Muscle layer of duodenum (tissue), 2 donors: ENCODE data around the gene CCDC141.

Experiments
- H3K27ac ChIP-seq: one replicate; pipeline ENCODE4 v1.7.0; 2013; ENCODE audit warnings: mild to moderate bottlenecking, low read length
- H3K27me3 ChIP-seq: one replicate; pipeline ENCODE4 v1.7.0; 2013; ENCODE audit warnings: low read depth, mild to moderate bottlenecking, control low read depth, low read length
- H3K36me3 ChIP-seq, 2 donors: one replicate each; pipeline ENCODE4 v1.7.0; 2013; ENCODE audit warnings: low read length in 2 of 2, control low read depth in 1 of 2, mild to moderate bottlenecking in 1 of 2; ENCODE audit not compliant: insufficient read depth in 2 of 2, control insufficient read depth in 1 of 2
- H3K4me1 ChIP-seq, 2 donors: one replicate each; pipeline ENCODE4 v1.7.0; 2013; ENCODE audit warnings: low read length in 2 of 2, mild to moderate bottlenecking in 2 of 2, control low read depth in 1 of 2, moderate library complexity in 1 of 2; ENCODE audit not compliant: insufficient read depth in 2 of 2, control insufficient read depth in 1 of 2
- H3K4me3 ChIP-seq, 2 donors: one replicate each; pipeline ENCODE4 v1.7.0; 2013; ENCODE audit warnings: low read length in 2 of 2, low read depth in 1 of 2, mild to moderate bottlenecking in 1 of 2
- H3K9me3 ChIP-seq, 2 donors: one replicate each; pipeline ENCODE4 v1.7.0; 2013; ENCODE audit warnings: low read length in 2 of 2, control low read depth in 1 of 2, mild to moderate bottlenecking in 1 of 2; ENCODE audit not compliant: control insufficient read depth in 1 of 2
- donor health status: healthy.

The CCDC141 gene

GRCh38 chr2:178824181-178824580 is 225.8 kb downstream of the CCDC141 start:
- no peak overlapping the region for H3K27ac ChIP-seq
- H3K4me3 ChIP-seq = no peak overlapping the region
- no peaks in the 10 kb centered on the region for H3K4me1 ChIP-seq
- no peaks in the 10 kb centered on the region for H3K36me3 ChIP-seq
- H3K27me3 ChIP-seq = no peaks in the 10 kb centered on the region
- H3K9me3 ChIP-seq = no peaks in the 10 kb centered on the region

- Histone ChIP-seq H3K9me3 (no peaks in the 10 kb centered on the region), H3K27me3 (no peaks in the 10 kb centered on the region), H3K4me3 (no peak overlapping the region), H3K4me1 (no peaks in the 10 kb centered on the region), H3K36me3 (no peaks in the 10 kb centered on the region), H3K27ac (no peak overlapping the region)
Measured at GRCh38 chr2:178819992-178820391, 229.9 kb downstream of the CCDC141 start.

GRCh38 chr2:178819147-178819875 is 230.6 kb downstream of the CCDC141 start:
- H3K36me3 ChIP-seq = no peaks in the 10 kb centered on the region
- no peaks in the 10 kb centered on the region for H3K27me3 ChIP-seq
- no peak overlapping the region for H3K4me3 ChIP-seq
- H3K4me1 ChIP-seq = no peaks in the 10 kb centered on the region
- no peak overlapping the region for H3K27ac ChIP-seq
- no peaks in the 10 kb centered on the region for H3K9me3 ChIP-seq

- Histone ChIP-seq H3K9me3 (no peaks in the 10 kb centered on the region), H3K36me3 (no peaks in the 10 kb centered on the region), H3K27ac (no peak overlapping the region), H3K27me3 (no peaks in the 10 kb centered on the region), H3K4me1 (no peaks in the 10 kb centered on the region), H3K4me3 (no peak overlapping the region)
Measured at GRCh38 chr2:178811901-178812300, 238.0 kb downstream of the CCDC141 start.

- H3K27ac ChIP-seq = no peak overlapping the region
Measured at GRCh38 chr2:178811045-178811444, 238.9 kb downstream of the CCDC141 start.

GRCh38 chr2:178810422-178810821 is 239.5 kb downstream of the CCDC141 start:
- no peaks in the 10 kb centered on the region for H3K9me3 ChIP-seq
- no peaks in the 10 kb centered on the region for H3K27me3 ChIP-seq
- no peaks in the 10 kb centered on the region for H3K4me1 ChIP-seq
- no peak overlapping the region for H3K27ac ChIP-seq
- H3K4me3 ChIP-seq = no peak overlapping the region
- no peaks in the 10 kb centered on the region for H3K36me3 ChIP-seq

More at GRCh38 chr2:178811045-178811444, 238.9 kb downstream of the CCDC141 start:
- Histone ChIP-seq H3K4me1 (no peaks in the 10 kb centered on the region), H3K27me3 (no peaks in the 10 kb centered on the region), H3K9me3 (no peaks in the 10 kb centered on the region), H3K36me3 (no peaks in the 10 kb centered on the region), H3K4me3 (no peak overlapping the region)

- H3K27me3 ChIP-seq = no peaks in the 10 kb centered on the region
- H3K4me1 ChIP-seq = no peaks in the 10 kb centered on the region
- no peaks in the 10 kb centered on the region for H3K36me3 ChIP-seq
- H3K27ac ChIP-seq = no peak within 1 kb of the TSS
- no peaks in the 10 kb centered on the region for H3K9me3 ChIP-seq
- no peak within 1 kb of the TSS for H3K4me3 ChIP-seq
Measured at GRCh38 chr2:178807227-178808008, 242.5 kb downstream of the CCDC141 start, which contains the start of gene TTN. Gene TTN, minus strand, starts transcription at chr2:178807423. Its CDS starts 2,781 bp downstream, at chr2:178804642.

GRCh38 chr2:178806543-178806942 is 243.4 kb downstream of the CCDC141 start:
- Histone ChIP-seq H3K4me3 (no peak overlapping the region), H3K27ac (no peak overlapping the region), H3K36me3 (no peaks in the 10 kb centered on the region), H3K9me3 (no peaks in the 10 kb centered on the region), H3K27me3 (no peaks in the 10 kb centered on the region), H3K4me1 (no peaks in the 10 kb centered on the region)

- no peak overlapping the region for H3K4me3 ChIP-seq
Measured at GRCh38 chr2:178805457-178805856, 244.5 kb downstream of the CCDC141 start.

GRCh38 chr2:178804791-178805190 is 245.1 kb downstream of the CCDC141 start:
- no peak overlapping the region for H3K4me3 ChIP-seq
- H3K27me3 ChIP-seq = no peaks in the 10 kb centered on the region
- no peaks in the 10 kb centered on the region for H3K9me3 ChIP-seq
- no peaks in the 10 kb centered on the region for H3K36me3 ChIP-seq
- no peaks in the 10 kb centered on the region for H3K4me1 ChIP-seq
- no peak overlapping the region for H3K27ac ChIP-seq

More at GRCh38 chr2:178805457-178805856, 244.5 kb downstream of the CCDC141 start:
- H3K36me3 ChIP-seq = no peaks in the 10 kb centered on the region
- H3K27ac ChIP-seq = no peak overlapping the region
- H3K27me3 ChIP-seq = no peaks in the 10 kb centered on the region
- no peaks in the 10 kb centered on the region for H3K4me1 ChIP-seq
- no peaks in the 10 kb centered on the region for H3K9me3 ChIP-seq

- H3K4me3 ChIP-seq = no peak overlapping the region
- H3K27ac ChIP-seq = no peak overlapping the region
- H3K9me3 ChIP-seq = no peaks in the 10 kb centered on the region
- H3K27me3 ChIP-seq = no peaks in the 10 kb centered on the region
- no peaks in the 10 kb centered on the region for H3K36me3 ChIP-seq
- H3K4me1 ChIP-seq = no peaks in the 10 kb centered on the region
Measured at GRCh38 chr2:178800510-178800909, 249.4 kb downstream of the CCDC141 start.
